ENCODE results near the gene PKP1. TPM values are rescaled to one million over a fixed set of nuclear protein-coding genes. Genes with fewer than 3 reads are reported as not detected.

Gene PKP1
- total and polyA plus RNA-seq, 2 experiments from 2014 or later, result 0.03 TPM; not detected in 1

DNA sequence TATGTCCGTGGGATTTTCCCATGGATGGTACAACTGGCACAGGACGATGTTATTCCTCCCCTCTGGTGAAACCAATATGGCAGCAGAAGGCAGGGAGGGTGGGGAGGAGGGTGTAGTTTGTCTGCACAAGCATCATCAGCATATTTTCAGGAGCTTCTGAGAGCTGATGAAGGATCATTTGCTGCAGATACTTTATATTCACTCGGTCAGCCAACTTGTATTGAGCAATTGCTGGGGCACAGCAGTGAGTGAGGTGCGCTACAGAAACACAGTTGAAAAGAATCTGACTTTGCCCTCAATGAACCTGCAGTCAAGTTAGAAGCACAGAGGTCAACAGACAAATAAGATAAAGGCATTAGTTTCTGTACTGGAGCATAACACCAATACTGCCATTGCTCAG, 13.0 kb downstream of the PKP1 start:
- Histone ChIP-seq H3K36me3 (no peaks in the 10 kb centered on the region), H3K4me3 (no peak overlapping the region), H3K4me1 (ENCODE audit: low read depth) (no peaks in the 10 kb centered on the region), H3K9me3 (ENCODE audit: low read depth) (no peaks in the 10 kb centered on the region), H3K27ac (no peak overlapping the region), H3K27me3 (no peaks in the 10 kb centered on the region)
- no peak for DNase-seq (ENCODE audit: low read depth in 1 of 2, low spot score in 1 of 2)
- TF ChIP-seq, protein P1, sequence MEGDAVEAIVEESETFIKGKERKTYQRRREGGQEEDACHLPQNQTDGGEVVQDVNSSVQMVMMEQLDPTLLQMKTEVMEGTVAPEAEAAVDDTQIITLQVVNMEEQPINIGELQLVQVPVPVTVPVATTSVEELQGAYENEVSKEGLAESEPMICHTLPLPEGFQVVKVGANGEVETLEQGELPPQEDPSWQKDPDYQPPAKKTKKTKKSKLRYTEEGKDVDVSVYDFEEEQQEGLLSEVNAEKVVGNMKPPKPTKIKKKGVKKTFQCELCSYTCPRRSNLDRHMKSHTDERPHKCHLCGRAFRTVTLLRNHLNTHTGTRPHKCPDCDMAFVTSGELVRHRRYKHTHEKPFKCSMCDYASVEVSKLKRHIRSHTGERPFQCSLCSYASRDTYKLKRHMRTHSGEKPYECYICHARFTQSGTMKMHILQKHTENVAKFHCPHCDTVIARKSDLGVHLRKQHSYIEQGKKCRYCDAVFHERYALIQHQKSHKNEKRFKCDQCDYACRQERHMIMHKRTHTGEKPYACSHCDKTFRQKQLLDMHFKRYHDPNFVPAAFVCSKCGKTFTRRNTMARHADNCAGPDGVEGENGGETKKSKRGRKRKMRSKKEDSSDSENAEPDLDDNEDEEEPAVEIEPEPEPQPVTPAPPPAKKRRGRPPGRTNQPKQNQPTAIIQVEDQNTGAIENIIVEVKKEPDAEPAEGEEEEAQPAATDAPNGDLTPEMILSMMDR (IDR thresholded peaks at IDR 0.05; ENCODE audit: low read depth, low read length), result no peak

GRCh38 chr1:201298396-201299381, 15.4 kb downstream of the PKP1 start:
- H3K27me3 ChIP-seq, result no peaks in the 10 kb centered on the region
- H3K36me3 ChIP-seq, result no peaks in the 10 kb centered on the region
- H3K4me3 ChIP-seq, result no peak overlapping the region
- peak in 1 of 2 donors; percentile 16 for DNase-seq (ENCODE audit: low read depth in 1 of 2, low spot score in 1 of 2)
- no peaks in the 10 kb centered on the region for H3K9me3 ChIP-seq (ENCODE audit: low read depth)
- TF ChIP-seq, protein P1 (IDR thresholded peaks at IDR 0.05; ENCODE audit: low read depth, low read length), result no peak
- no peaks in the 10 kb centered on the region for H3K4me1 ChIP-seq (ENCODE audit: low read depth)
- H3K27ac ChIP-seq, result no peak overlapping the region

DNA sequence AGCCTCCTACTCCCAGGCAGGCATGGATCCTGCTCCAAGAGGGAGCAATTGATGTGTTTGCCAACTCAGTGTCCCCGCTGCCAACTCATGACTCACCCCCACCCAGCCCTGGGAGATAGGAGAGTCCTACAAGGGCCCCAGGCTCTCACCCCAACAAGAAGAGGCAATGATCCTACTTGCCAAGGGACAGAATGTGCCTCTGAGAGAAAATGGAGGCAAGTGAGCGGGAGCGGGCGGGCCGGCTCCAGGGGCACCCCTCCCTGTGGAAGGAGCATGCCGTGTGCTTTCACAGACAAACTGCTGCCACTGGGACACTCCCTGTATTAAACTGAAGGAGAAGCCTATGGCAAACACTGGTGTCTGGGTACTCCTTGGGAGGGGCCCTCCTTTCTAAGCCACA, 16.7 kb downstream of the PKP1 start:
- Histone ChIP-seq H3K36me3 (no peaks in the 10 kb centered on the region), H3K27ac (no peak overlapping the region), H3K4me1 (ENCODE audit: low read depth) (no peaks in the 10 kb centered on the region), H3K4me3 (no peak overlapping the region), H3K9me3 (ENCODE audit: low read depth) (no peaks in the 10 kb centered on the region), H3K27me3 (no peaks in the 10 kb centered on the region)
- TF ChIP-seq, protein P1 (IDR thresholded peaks at IDR 0.05; ENCODE audit: low read depth, low read length), result no peak
- DNase-seq (ENCODE audit: low read depth in 1 of 2, low spot score in 1 of 2), result peak in 1 of 2 donors; percentile 43

GRCh38 chr1:201300641-201301040, 17.3 kb downstream of the PKP1 start:
- H3K36me3 ChIP-seq, result no peaks in the 10 kb centered on the region
- no peak overlapping the region for H3K27ac ChIP-seq
- TF ChIP-seq, protein P1 (IDR thresholded peaks at IDR 0.05; ENCODE audit: low read depth, low read length), result no peak
- no peaks in the 10 kb centered on the region for H3K9me3 ChIP-seq (ENCODE audit: low read depth)
- H3K4me1 ChIP-seq (ENCODE audit: low read depth), result no peaks in the 10 kb centered on the region
- no peak overlapping the region for H3K4me3 ChIP-seq
- H3K27me3 ChIP-seq, result no peaks in the 10 kb centered on the region
- no peak for DNase-seq (ENCODE audit: low read depth in 1 of 2, low spot score in 1 of 2)

- Histone ChIP-seq H3K4me3 (no peak overlapping the region), H3K4me1 (ENCODE audit: low read depth) (no peaks in the 10 kb centered on the region), H3K27ac (no peak overlapping the region), H3K27me3 (no peaks in the 10 kb centered on the region), H3K36me3 (no peaks in the 10 kb centered on the region), H3K9me3 (ENCODE audit: low read depth) (no peaks in the 10 kb centered on the region)
- DNase-seq (ENCODE audit: low read depth in 1 of 2, low spot score in 1 of 2), result no peak
- TF ChIP-seq, protein P1 (IDR thresholded peaks at IDR 0.05; ENCODE audit: low read depth, low read length), result no peak
Measured at GRCh38 chr1:201302163-201303152, 19.2 kb downstream of the PKP1 start.

All from cardiac muscle cell (in vitro differentiated cells and primary cell).